ENCODE data around the gene LTB4R2.

GRCh38 chr14:24286996-24287395, 22.9 kb upstream of the LTB4R2 start:
- TF ChIP-seq, protein P1, sequence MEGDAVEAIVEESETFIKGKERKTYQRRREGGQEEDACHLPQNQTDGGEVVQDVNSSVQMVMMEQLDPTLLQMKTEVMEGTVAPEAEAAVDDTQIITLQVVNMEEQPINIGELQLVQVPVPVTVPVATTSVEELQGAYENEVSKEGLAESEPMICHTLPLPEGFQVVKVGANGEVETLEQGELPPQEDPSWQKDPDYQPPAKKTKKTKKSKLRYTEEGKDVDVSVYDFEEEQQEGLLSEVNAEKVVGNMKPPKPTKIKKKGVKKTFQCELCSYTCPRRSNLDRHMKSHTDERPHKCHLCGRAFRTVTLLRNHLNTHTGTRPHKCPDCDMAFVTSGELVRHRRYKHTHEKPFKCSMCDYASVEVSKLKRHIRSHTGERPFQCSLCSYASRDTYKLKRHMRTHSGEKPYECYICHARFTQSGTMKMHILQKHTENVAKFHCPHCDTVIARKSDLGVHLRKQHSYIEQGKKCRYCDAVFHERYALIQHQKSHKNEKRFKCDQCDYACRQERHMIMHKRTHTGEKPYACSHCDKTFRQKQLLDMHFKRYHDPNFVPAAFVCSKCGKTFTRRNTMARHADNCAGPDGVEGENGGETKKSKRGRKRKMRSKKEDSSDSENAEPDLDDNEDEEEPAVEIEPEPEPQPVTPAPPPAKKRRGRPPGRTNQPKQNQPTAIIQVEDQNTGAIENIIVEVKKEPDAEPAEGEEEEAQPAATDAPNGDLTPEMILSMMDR (IDR thresholded peaks at IDR 0.05), result no peak
- TF ChIP-seq EP300 (IDR thresholded peaks at IDR 0.05), result no peak
